A673 (cell line): ENCODE data around the gene MSRB1.

Experiments
- EZH2 ChIP-seq: fragments of 200-600 bp; sonication (generic); IDR thresholded peaks from 2 replicates; pipeline ENCODE4 v1.6.1; 2017; ENCODE audit warnings: borderline replicate concordance, low read depth, mild to moderate bottlenecking, mixed read lengths, antibody characterized with exemption, low read length; ENCODE audit not compliant: poor library complexity, severe bottlenecking
- TF ChIP-seq, protein P1 (sequence below): fragments of 300-800, 200-600 bp; sonication (generic); conservative IDR thresholded peaks from 2 replicates; pipeline ENCODE4 v1.5.1; 2017; ENCODE audit warnings: low read depth, mild to moderate bottlenecking, antibody characterized with exemption, low read length, moderate library complexity, mixed read lengths

- TF ChIP-seq, protein P1, sequence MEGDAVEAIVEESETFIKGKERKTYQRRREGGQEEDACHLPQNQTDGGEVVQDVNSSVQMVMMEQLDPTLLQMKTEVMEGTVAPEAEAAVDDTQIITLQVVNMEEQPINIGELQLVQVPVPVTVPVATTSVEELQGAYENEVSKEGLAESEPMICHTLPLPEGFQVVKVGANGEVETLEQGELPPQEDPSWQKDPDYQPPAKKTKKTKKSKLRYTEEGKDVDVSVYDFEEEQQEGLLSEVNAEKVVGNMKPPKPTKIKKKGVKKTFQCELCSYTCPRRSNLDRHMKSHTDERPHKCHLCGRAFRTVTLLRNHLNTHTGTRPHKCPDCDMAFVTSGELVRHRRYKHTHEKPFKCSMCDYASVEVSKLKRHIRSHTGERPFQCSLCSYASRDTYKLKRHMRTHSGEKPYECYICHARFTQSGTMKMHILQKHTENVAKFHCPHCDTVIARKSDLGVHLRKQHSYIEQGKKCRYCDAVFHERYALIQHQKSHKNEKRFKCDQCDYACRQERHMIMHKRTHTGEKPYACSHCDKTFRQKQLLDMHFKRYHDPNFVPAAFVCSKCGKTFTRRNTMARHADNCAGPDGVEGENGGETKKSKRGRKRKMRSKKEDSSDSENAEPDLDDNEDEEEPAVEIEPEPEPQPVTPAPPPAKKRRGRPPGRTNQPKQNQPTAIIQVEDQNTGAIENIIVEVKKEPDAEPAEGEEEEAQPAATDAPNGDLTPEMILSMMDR = 0 out of 2 replicates have a peak, but pooled peaks have one; percentile 19
- no peak for TF ChIP-seq EZH2
These were observed 21.0 kb upstream of the MSRB1 start for GRCh38 chr16:1963806-1964505.
